Renal pelvis (tissue), 4 donors: ENCODE results near the gene NOD2. TPM values are rescaled to one million over a fixed set of nuclear protein-coding genes. Genes with fewer than 3 reads are reported as not detected.

Experiments
- DNase-seq: peaks from one replicate; pipeline ENCODE4 v3.0.0-alpha.2; 2013
- polyA plus RNA-seq, 3 donors: library from polyadenylated mRNA; unstranded; fragments of 120-200 nt; gene quantifications; one replicate each; pipeline ENCODE4 v1.2.1, GENCODE V29; 2013; ENCODE audit not compliant: insufficient read length in 3 of 3

Gene NOD2
- polyA plus RNA-seq, 3 donors, result 0.23 to 0.40 (median 0.30) TPM

DNA sequence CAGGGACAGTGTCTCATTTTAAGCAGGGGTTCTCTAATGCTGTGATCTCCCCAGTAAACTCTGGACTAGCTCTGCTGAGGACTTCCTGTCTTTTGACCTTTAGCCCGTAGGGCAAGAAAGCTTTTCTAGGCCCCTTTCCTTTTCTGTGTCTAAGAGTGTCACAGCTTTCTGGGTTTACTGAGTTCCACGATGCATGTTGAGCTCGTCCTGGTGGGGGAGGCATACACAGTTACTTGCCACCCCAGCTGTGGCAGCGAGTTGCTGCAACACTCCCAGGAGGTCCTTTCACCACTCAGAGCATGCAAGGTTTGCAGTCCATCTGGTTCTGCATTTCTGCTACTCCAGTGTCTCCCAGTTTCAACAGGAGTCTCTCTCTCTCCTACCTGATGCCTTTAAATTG is 23.7 kb downstream of the NOD2 start:
- no peak for DNase-seq

DNA sequence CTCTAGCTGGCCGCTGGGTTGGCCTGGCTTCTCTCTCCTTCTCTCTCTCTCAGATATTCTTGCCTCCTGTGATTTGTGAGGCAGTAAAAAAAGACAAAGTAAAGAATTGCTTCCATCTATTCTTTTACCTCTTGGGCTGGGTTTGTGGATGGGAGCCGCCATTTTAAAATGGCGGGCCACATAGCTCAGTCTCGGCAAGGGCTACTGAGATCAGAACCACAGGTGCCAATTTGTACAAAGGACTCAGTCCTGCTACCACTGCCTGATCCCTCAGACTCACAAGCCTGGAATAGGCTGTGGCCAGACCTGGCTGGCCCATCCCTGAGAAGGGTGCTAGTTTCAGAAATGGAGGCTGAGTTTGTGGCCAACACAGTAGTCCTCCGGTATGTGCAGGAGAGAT is 24.1 kb downstream of the NOD2 start:
- DNase-seq, result no peak

DNA sequence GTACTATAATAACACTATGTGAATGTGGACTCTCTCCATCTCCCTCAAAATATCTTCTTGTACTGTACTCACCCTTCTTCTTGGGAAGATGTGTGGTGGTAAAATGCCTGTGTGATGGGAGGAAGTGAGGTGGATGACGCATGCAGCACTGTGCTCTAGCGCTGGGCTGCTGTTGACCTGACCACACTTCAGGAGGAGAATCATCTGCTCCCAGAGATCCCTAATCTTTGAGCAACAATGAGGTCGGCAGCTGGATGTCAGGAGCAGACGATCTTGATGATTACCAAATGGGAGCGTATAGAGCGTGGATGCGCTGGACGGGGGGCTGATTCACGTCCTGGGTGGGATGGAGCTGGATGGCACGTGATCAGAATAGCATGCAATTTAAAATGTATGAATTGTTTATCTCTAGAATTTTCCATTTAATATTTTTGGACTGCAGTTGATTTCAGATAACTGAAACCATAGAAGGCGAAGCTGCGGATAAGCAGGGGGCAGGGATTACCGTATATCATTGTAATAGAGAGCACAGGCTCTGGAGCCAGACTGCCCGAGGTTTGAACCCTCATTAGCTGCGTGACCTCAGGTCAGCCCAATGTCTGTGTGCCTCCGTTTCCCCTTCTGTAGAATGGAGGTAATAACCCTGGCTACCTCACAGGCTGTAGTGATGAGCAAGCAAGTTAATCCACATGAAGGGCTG is 24.8 kb downstream of the NOD2 start:
- DNase-seq, result no peak

DNA sequence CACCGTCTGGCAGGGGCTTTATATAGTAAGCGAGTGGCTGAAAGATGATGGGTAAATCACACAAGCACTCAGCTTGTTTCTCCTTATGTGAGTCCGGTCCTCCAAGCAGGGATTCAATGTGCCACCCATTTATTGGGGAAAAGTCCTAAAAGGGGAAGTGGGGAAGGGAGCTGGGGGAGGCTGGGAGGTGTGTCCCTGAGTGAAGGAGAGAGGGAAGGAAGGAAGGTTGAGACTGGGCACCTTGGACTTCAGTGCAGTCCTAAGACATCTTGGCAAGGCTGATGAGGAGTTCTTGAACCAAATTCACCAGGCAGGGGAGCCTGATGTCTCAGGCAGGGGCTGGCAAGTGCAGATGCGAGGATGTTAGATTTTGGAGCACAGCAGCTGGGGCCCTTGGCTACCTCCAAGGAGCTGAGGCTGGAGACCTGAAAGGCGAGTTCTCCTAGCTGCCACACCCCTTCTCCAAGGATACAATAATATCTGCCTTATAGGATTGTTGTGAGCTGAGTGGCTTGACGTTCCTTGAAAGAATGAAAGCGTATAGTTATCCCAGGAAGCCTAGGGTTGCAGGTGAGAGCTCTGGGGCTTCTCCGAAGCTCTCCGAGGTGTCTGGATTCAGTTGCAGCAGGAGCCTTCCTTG is 25.5 kb downstream of the NOD2 start:
- DNase-seq, result no peak

DNA sequence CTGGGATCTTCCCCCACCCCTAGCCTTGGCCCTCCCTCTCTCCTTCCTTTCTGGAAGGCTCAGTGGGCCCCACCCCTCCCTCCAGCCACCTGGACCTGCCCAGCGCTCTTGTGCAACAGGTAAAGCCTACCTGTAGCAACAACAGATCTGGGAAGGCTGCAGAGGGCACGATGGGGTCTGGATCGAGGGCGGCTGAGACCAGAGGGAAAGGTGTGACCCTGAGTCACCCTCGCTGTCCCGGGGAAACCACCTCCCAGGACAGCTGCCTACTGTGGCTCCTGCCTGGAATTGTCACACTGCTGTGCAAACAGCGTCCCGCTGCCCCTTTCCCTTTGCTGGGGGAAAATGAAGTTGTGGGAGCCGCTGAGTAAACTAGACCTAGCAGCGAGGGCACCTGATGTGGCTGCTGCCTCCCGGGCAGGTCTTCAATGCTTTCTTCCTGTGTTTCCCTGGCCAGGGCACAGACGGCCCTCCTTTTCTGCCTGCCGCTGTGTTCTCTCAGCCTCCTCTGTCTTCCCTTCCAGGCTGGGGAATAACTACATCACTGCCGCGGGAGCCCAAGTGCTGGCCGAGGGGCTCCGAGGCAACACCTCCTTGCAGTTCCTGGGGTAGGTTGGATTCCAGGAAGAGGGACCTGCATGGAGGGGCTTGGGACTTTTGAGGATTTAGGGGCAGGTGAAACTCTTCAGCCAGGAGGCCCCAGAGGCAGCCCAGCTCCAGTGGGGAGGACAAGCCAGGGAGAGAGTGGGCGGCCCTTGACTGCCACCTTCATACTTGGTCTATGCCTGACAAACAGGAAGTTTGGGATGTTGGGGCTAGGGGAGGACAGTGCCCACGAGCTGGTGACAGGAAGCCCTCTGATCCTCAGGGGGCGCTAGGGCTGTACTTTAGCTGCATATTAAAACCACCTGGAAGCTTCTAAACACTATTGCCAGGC is 26.3 kb downstream of the NOD2 start:
- DNase-seq, result no peak

DNA sequence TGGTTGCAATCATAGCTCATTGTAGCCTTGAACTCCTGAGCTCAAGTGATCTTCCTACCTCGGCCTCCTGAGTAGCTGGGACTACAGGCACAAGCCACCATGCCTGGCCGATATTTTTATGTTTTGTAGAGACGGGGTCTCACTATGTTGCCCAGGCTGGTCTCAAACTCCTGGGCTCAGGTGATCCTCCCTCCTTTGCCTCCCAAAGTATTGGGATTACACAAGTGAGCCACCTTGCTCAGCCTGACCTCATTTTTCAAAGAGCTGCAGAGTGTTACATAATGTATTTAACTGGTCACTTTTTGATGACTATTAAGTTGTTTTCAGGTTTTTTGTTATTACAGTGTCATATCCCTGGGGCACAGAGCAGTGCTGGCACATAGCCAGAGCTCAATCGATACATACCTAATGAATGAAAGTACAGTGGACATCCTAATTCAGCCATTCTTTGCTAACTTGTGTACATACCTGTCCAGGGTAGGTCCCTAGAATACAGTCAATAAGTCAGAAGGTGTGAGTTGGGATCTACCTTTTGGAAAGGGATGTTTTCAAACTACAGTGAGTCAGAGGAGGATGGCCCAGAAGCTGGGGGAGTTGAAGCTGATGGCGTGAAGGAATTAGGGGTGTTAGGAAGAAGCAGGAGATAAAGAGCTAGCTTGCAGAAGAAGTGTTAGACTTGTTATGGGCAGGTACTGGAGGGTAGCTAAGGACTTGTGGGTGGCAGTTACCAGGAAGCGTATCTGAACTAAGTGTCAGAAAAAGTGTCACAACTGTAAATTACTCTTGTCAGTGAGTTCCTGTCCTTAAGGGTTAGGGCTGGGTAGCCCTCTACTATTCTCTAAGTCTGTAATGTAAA is 28.4 kb downstream of the NOD2 start:
- DNase-seq, result no peak

DNA sequence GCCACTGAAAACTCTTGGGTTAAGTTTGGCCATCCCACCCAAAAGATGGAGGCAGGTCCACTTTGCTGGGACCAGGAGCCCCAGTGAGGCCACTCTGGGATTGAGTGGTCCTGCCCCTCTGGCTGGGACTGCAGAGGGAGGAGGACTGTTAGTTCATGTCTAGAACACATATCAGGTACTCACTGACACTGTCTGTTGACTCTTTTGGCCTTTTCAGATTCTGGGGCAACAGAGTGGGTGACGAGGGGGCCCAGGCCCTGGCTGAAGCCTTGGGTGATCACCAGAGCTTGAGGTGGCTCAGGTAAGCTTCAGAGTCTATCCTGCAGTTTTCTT is 29.0 kb downstream of the NOD2 start:
- no peak for DNase-seq

DNA sequence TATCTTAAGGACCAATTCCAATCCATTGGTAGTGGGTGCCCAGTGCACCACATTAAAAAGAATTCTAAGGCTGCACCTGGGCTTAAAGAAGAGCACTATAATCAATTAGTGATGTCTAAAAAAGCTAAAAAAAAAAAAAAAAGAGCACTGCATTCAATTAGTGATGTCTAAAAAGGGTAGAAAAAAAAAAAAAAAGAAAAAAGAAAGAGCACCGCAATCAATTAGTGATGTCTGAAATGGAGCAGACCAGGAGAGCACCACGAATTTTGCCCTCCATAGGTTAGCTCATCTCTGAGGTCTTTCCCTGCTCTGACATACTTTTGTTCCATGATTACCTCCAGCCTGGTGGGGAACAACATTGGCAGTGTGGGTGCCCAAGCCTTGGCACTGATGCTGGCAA is 29.6 kb downstream of the NOD2 start:
- DNase-seq, result no peak

DNA sequence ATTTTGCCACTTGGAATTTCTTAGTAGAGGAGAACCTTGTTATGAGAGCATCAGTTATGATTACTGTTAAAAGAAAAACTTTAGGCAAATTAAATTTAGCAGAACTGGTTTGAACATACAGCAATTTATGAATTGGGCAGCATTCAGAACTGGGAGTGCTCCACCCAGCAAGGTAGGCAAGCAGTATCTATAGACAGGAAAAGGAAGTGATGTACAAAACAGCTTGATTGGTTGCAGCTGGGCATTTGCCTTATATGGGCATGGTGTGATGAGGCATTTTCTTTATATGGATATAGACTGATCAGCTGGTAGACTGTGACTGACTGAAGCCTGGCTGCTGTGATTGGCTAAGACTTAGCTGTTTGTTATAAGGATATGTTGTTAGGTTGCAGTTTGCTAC is 30.9 kb downstream of the NOD2 start:
- DNase-seq, result no peak

DNA sequence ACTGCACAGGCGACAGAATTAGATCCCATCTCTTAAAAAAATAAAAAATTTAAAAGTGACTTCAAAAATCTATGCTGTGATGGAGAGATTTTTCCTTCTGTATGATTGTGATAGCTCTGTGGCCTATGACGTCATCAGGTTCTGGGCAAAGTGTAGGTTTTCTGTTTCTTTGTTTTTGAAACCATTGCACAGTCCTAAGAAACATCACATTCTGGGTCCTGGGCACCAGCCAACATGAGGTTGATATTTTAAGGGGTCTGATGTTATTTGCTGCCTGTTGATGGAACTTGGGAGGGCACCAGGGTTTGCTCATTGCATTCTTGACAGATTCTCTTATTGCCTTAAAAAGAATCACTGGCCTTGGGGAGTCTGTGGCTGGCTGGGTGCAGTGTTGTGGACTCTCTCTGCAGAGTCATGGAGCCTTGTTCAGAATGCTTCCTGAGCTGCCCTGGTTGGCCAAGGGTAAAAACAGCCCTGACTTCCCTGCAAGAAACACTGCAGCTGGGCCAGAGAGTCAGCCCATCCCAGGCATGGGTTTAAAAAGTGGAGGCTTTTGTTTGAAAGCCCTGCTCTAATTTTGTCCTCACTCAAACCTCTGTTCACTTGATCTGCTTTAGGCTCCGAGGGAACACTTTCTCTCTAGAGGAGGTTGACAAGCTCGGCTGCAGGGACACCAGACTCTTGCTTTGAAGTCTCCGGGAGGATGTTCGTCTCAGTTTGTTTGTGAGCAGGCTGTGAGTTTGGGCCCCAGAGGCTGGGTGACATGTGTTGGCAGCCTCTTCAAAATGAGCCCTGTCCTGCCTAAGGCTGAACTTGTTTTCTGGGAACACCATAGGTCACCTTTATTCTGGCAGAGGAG is 38.0 kb downstream of the NOD2 start:
- DNase-seq, result no peak

DNA sequence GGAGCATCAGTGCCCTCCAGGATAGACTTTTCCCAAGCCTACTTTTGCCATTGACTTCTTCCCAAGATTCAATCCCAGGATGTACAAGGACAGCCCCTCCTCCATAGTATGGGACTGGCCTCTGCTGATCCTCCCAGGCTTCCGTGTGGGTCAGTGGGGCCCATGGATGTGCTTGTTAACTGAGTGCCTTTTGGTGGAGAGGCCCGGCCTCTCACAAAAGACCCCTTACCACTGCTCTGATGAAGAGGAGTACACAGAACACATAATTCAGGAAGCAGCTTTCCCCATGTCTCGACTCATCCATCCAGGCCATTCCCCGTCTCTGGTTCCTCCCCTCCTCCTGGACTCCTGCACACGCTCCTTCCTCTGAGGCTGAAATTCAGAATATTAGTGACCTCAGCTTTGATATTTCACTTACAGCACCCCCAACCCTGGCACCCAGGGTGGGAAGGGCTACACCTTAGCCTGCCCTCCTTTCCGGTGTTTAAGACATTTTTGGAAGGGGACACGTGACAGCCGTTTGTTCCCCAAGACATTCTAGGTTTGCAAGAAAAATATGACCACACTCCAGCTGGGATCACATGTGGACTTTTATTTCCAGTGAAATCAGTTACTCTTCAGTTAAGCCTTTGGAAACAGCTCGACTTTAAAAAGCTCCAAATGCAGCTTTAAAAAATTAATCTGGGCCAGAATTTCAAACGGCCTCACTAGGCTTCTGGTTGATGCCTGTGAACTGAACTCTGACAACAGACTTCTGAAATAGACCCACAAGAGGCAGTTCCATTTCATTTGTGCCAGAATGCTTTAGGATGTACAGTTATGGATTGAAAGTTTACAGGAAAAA is 38.8 kb downstream of the NOD2 start:
- no peak for DNase-seq

DNA sequence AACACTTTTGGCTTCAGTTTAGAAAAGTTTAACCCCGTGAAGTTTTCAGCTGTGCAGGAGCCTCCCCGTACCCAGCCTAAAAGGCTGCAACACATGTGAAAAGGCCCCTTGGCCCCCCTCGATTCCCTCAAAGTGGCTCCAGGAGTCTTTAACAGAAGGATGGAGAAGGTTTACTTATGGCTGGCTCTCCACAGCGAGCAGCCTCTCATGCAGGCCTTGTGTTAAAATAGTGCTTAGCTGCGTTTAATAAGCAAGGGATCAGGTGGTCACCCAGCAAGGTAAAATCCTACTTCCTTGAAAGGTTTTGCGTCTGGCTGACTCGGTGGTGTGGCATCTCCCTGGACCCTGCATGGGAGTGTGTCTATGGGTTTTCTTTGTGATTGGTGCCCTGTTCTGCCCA is 40.1 kb downstream of the NOD2 start:
- no peak for DNase-seq

DNA sequence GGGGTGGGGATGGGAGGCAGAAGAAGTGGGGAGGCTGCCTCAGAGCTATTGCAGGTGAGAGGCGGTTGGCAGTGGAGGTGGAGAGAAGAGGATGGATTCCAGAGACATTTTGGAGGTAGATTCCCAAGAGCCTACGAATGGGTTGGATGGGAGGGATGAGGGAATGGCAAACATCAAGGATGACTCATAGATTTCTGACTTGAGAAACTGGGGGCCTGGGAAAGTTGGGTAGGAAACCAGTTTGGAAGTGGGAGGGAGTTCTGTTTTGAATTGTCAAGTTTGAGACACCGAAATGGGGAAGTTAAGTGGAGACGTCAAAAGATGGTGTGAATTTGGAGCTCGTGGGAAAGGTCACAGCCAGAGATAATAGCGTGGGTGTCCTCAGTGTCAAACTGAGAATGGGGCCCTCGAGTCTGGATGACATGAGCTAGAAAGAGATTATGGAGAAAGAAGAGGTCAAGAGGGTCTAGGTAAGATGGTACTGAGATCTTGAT is 42.3 kb downstream of the NOD2 start:
- DNase-seq, result no peak

DNA sequence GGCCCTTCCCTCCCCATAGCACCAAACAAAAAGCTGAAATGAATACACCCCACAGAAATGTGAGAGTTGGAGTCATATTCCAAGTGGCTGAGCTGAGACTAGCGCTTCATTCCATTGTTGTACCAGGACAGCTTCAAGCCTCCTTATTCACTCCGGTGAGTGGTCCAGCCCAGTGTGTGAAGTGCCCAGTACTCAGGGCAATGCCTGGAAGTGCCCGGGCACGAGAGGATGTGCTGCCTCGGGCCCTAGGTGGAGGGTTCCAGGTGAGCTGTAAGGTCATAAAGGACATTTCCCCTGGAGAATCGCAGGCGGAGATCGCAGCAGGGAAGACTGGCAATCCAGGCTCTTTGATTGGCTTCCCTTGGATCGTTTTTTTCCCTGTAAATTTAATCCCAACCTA is 43.0 kb downstream of the NOD2 start:
- no peak for DNase-seq

DNA sequence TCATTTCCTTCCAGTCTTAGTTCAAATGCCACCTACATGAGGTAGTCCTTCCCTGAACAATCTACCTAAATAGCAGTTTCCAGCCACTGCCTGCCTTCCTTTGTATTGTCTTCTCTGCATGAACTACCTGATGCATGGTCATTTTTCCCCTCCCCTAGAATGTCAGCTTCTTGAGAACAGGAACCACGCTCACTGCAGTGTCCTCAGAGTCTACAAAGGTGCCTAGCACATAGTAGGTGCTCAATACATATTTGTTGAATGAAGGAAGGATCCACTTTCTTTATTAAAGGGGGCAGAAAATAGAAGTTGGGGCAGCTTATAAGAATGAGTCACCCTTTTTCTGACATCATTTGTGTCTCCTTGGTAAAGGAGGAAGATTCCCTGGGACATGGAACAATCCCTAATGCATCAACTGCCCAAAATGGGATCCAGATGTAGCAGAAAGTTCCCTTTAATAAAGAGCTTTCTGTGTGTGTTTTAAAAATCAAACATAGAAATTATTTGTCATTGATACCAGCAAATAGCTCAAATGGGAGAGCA is 44.1 kb downstream of the NOD2 start:
- DNase-seq, result no peak

DNA sequence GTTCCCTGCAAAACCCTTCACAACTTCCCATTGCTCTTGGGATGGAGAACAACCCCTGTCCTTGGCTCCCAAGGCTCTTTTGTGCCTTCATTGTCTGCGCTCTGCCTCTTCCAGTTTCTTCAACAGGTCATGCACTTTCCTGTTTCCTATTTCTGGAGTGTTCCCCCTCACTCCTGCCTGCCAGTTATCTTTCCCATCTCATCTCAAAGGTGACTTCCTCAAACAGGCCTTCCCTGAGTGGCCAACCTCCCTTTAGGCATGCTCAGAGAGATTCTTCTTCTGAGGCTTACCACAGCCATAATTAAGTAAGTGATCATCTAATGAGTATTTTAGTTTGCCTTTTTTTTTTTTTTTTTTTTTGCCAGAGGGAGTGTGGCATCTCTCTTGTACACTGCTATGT is 45.6 kb downstream of the NOD2 start:
- no peak for DNase-seq

DNA sequence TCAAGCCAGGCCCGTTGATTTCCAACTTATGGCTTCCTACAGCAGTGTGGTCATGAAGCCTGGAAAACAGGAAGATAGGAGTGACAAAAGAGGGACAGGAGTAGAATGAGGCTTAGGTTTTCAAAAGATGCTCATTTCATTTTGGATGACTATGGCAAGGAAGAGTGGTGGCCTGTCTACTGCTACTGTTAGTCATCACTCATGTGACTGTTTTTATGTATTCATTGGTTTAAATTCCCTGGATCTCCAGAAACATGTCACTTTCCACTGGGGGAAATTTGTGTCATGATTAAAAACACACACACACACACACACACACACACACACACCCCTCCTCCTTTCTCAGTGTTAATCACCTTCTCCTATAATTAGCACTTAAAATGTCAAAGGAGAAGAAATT is 47.3 kb downstream of the NOD2 start:
- no peak for DNase-seq

DNA sequence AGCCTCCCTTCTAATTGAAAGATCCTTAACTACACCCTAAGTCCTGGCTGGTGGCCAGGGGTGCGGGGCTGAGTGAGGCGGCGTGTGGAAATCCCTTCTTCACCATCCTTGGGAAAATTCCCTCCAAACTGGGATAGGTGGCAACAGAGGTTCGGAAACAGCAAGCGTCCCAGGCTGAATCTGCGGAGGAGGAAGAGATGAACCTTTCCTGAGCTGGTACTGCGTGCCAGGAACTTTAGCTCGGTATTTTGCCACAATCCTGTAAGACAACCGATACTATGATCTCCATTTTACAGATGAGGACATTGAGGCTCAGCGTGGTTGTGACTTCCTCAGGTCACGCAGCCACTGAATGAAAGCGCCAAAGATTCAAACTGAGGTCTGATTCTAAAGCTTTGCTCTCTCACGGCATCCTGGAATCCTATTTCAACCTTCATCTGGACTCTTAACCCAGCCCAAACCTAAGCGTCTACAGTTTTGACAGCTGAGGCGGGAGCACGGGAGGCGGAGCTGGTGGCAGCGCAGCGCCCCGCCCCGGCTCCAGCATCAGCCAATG is 47.9 kb downstream of the NOD2 start:
- DNase-seq, result no peak
